Omental fat pad (tissue), 4 donors: Measurements from ENCODE around the gene TSEN15. TPM values are rescaled to one million over a fixed set of nuclear protein-coding genes. Genes with fewer than 3 reads are reported as not detected.

ENCODE experiments used
- ATAC-seq: fragments of 150-250 bp; one replicate; pipeline ENCODE4 v1.9.1; 2016; ENCODE audit warnings: mild to moderate bottlenecking, moderate library complexity; ENCODE audit not compliant: low FRiP score
- DNase-seq: peaks from one replicate; pipeline ENCODE4 v3.0.0-alpha.2; 2019; ENCODE audit warnings: low spot score
- CTCF ChIP-seq, 3 donors: fragments of 450-650 bp; IDR thresholded peaks; one replicate each; pipeline ENCODE4 v1.5.1; 2016 to 2017; ENCODE audit warnings: antibody characterized with exemption in 3 of 3, mild to moderate bottlenecking in 3 of 3, moderate library complexity in 2 of 3
- total RNA-seq, 4 donors: library from RNA; depleted of rRNA; stranded (reverse); fragments of >200 nt; gene quantifications; one replicate each; pipeline ENCODE4 v1.1.0, GENCODE V29; 2016

Gene TSEN15
- total RNA-seq, 4 donors from 2014 or later = 16.2 to 29.0 (median 23.8) TPM

GRCh38 chr1:184061396-184062003, 10.0 kb downstream of the TSEN15 start:
- ATAC-seq = no peak

GRCh38 chr1:184062640-184063286, 11.2 kb downstream of the TSEN15 start:
- TF ChIP-seq CTCF (IDR thresholded peaks at IDR 0.05) = no peak
- ATAC-seq (no peak), DNase-seq (no peak)

More at GRCh38 chr1:184061396-184062003, 10.0 kb downstream of the TSEN15 start:
- DNase-seq = no peak
- TF ChIP-seq CTCF (IDR thresholded peaks at IDR 0.05) = no peak

GRCh38 chr1:184065559-184065958, 14.0 kb downstream of the TSEN15 start:
- ATAC-seq (no peak), DNase-seq (no peak)
- TF ChIP-seq CTCF (IDR thresholded peaks at IDR 0.05) = no peak

- ATAC-seq (no peak), DNase-seq (no peak)
- no peak for TF ChIP-seq CTCF (IDR thresholded peaks at IDR 0.05)
Measured at GRCh38 chr1:184068354-184068753, 16.8 kb downstream of the TSEN15 start.

- no peak for DNase-seq
- no peak for ATAC-seq
- TF ChIP-seq CTCF (IDR thresholded peaks at IDR 0.05) = no peak
Measured at GRCh38 chr1:184069675-184070074, 18.1 kb downstream of the TSEN15 start.

- ATAC-seq (no peak), DNase-seq (no peak)
- no peak for TF ChIP-seq CTCF (IDR thresholded peaks at IDR 0.05)
Measured at GRCh38 chr1:184072376-184072775, 20.8 kb downstream of the TSEN15 start.

- no peak for TF ChIP-seq CTCF (IDR thresholded peaks at IDR 0.05)
- DNase-seq (no peak), ATAC-seq (no peak)
Measured at GRCh38 chr1:184074383-184074782, 22.9 kb downstream of the TSEN15 start.
